T-helper 2 cell treated with Interferon-gamma antibody and Interleukin-4, amounts not matched to agents 5 μg/mL and 100 μg/mL, for 36 hours (primary cell): ENCODE measurements around the gene MAPK4.
"Not testable (repeated sequence)": the region's sequence is repeated elsewhere in the genome, so short reads cannot be mapped to it uniquely, and the experiment has no call there.

Source experiments
- DNase-seq: peaks from one replicate; pipeline ENCODE4 v3.0.0; 2021; ENCODE audit warnings: low spot score
- H3K27ac Mint-ChIP-seq: one replicate; pipeline ENCODE4 v1.8.0; 2021; ENCODE audit warnings: mild to moderate bottlenecking, mixed read lengths
- H3K27me3 Mint-ChIP-seq: one replicate; pipeline ENCODE4 v1.8.0; 2021; ENCODE audit warnings: low read depth, mixed read lengths
- H3K36me3 Mint-ChIP-seq: one replicate; pipeline ENCODE4 v1.8.0; 2021; ENCODE audit warnings: low read depth, mixed read lengths
- H3K4me1 Mint-ChIP-seq: one replicate; pipeline ENCODE4 v1.8.0; 2021; ENCODE audit warnings: low read depth, mixed read lengths
- H3K4me3 Mint-ChIP-seq: one replicate; pipeline ENCODE4 v1.8.0; 2022; ENCODE audit warnings: mild to moderate bottlenecking, moderate library complexity, mixed read lengths
- H3K9me3 Mint-ChIP-seq: one replicate; pipeline ENCODE4 v1.8.0; 2021; ENCODE audit warnings: mixed read lengths

The MAPK4 gene

GRCh38 chr18:50750546-50750945 is 190.7 kb downstream of the MAPK4 start:
- Mint-ChIP-seq H3K4me1 (no peaks in the 10 kb centered on the region), H3K36me3 (no peaks in the 10 kb centered on the region), H3K27me3 (peaks cover 4% of the 10 kb centered on the region), H3K4me3 (no peak overlapping the region), H3K9me3 (no peaks in the 10 kb centered on the region), H3K27ac (no peak overlapping the region)
- no peak for DNase-seq

- Mint-ChIP-seq H3K27ac (no peak overlapping the region), H3K27me3 (peaks cover 4% of the 10 kb centered on the region), H3K9me3 (no peaks in the 10 kb centered on the region), H3K36me3 (no peaks in the 10 kb centered on the region), H3K4me3 (no peak overlapping the region), H3K4me1 (no peaks in the 10 kb centered on the region)
- no peak for DNase-seq
Measured at GRCh38 chr18:50751490-50751889, 191.6 kb downstream of the MAPK4 start.

GRCh38 chr18:50751947-50752346 is 192.1 kb downstream of the MAPK4 start:
- Mint-ChIP-seq H3K36me3 (no peaks in the 10 kb centered on the region), H3K9me3 (no peaks in the 10 kb centered on the region), H3K4me3 (no peak overlapping the region), H3K27ac (no peak overlapping the region), H3K27me3 (peaks cover 4% of the 10 kb centered on the region), H3K4me1 (no peaks in the 10 kb centered on the region)
- DNase-seq = no peak

- no peak for DNase-seq
- Mint-ChIP-seq H3K9me3 (no peaks in the 10 kb centered on the region), H3K4me3 (no peak overlapping the region), H3K27me3 (peaks cover 4% of the 10 kb centered on the region), H3K36me3 (no peaks in the 10 kb centered on the region), H3K27ac (no peak overlapping the region), H3K4me1 (no peaks in the 10 kb centered on the region)
Measured at GRCh38 chr18:50753311-50753710, 193.4 kb downstream of the MAPK4 start.

- Mint-ChIP-seq H3K27ac (no peak overlapping the region), H3K4me3 (no peak overlapping the region)
Measured at GRCh38 chr18:50754297-50754696, 194.4 kb downstream of the MAPK4 start.

GRCh38 chr18:50757358-50757757 is 197.5 kb downstream of the MAPK4 start:
- H3K4me3 Mint-ChIP-seq = no peak overlapping the region
- H3K27me3 Mint-ChIP-seq = no peaks in the 10 kb centered on the region
- no peak overlapping the region for H3K27ac Mint-ChIP-seq

More at GRCh38 chr18:50754297-50754696, 194.4 kb downstream of the MAPK4 start:
- Mint-ChIP-seq H3K4me1 (no peaks in the 10 kb centered on the region), H3K36me3 (no peaks in the 10 kb centered on the region), H3K9me3 (no peaks in the 10 kb centered on the region), H3K27me3 (peaks cover 4% of the 10 kb centered on the region)
- DNase-seq = no peak

GRCh38 chr18:50769463-50769862 is 209.6 kb downstream of the MAPK4 start:
- no peaks in the 10 kb centered on the region for H3K36me3 Mint-ChIP-seq
- H3K4me3 Mint-ChIP-seq = no peak overlapping the region
- no peaks in the 10 kb centered on the region for H3K4me1 Mint-ChIP-seq
- H3K27ac Mint-ChIP-seq = no peak overlapping the region
- peaks cover 2% of the 10 kb centered on the region for H3K27me3 Mint-ChIP-seq
- DNase-seq = no peak
- peaks cover 32% of the 10 kb centered on the region for H3K9me3 Mint-ChIP-seq

More at GRCh38 chr18:50757358-50757757, 197.5 kb downstream of the MAPK4 start:
- Mint-ChIP-seq H3K36me3 (no peaks in the 10 kb centered on the region), H3K9me3 (no peaks in the 10 kb centered on the region), H3K4me1 (no peaks in the 10 kb centered on the region)
- no peak for DNase-seq

DNA sequence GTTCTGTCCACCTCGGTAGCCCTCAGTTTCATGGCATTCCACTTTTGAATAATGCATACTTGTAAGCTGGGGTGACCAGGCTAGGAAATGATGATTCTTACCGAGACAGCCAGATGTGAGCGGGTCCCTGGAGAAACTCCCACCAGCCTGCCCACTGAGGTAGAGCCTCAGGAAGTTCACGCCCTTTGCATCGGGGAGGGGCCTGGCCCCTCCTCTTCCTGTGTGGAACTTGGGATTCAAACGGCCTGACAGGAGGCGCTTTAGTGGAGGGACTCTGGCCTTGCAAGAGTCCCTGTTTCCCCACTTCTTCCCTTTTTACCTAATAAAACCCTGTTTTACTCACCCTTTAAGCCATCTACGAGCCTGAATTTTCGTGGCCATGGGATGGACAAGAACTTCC is 215.3 kb downstream of the MAPK4 start:
- H3K36me3 Mint-ChIP-seq = no peaks in the 10 kb centered on the region
- H3K27me3 Mint-ChIP-seq = peaks cover 6% of the 10 kb centered on the region
- no peak for DNase-seq
- no peak overlapping the region for H3K27ac Mint-ChIP-seq
- H3K4me1 Mint-ChIP-seq = no peaks in the 10 kb centered on the region
- H3K4me3 Mint-ChIP-seq = no peak overlapping the region
- peaks cover 7% of the 10 kb centered on the region for H3K9me3 Mint-ChIP-seq

GRCh38 chr18:50775726-50776125 is 215.8 kb downstream of the MAPK4 start:
- DNase-seq = no peak
- Mint-ChIP-seq H3K4me1 (no peaks in the 10 kb centered on the region), H3K27me3 (peaks cover 6% of the 10 kb centered on the region), H3K36me3 (no peaks in the 10 kb centered on the region), H3K27ac (no peak overlapping the region), H3K4me3 (no peak overlapping the region), H3K9me3 (peaks cover 1% of the 10 kb centered on the region)

GRCh38 chr18:50776383-50776782 is 216.5 kb downstream of the MAPK4 start:
- H3K9me3 Mint-ChIP-seq = no peaks in the 10 kb centered on the region
- H3K27me3 Mint-ChIP-seq = peaks cover 5% of the 10 kb centered on the region
- H3K27ac Mint-ChIP-seq = no peak overlapping the region
- H3K4me3 Mint-ChIP-seq = no peak overlapping the region
- no peaks in the 10 kb centered on the region for H3K36me3 Mint-ChIP-seq
- no peak for DNase-seq
- H3K4me1 Mint-ChIP-seq = no peaks in the 10 kb centered on the region

- not testable (repeated sequence) for H3K27ac Mint-ChIP-seq, H3K27me3 Mint-ChIP-seq, H3K36me3 Mint-ChIP-seq, H3K4me1 Mint-ChIP-seq, DNase-seq, H3K9me3 Mint-ChIP-seq, H3K4me3 Mint-ChIP-seq
Measured at GRCh38 chr18:50779021-50779420, 219.1 kb downstream of the MAPK4 start.
